K562 (cell line): ENCODE data around the gene SFTPB. TPM values are rescaled to one million over a fixed set of nuclear protein-coding genes. Genes with fewer than 3 reads are reported as not detected.

Experiments used
- ATAC-seq: fragments of 200-7000 bp; cut with Tn5 transposase; 3 replicates; pipeline ENCODE4 v1.9.1; 2020; ENCODE audit warnings: moderate library complexity
- BruUV-seq: library from RNA; stranded (reverse); fragments of 400-500 nt; replicated peaks from 2 replicates; lab custom pipeline; 2021; lab: Mats Ljungman, UMichigan
- CTCF ChIA-PET: fragments of 300-600 bp; formaldehyde crosslinking; extraction: SDS; loops from one replicate; lab custom pipeline; 2021; ENCODE audit warnings: low intra/inter-chr PET ratio; lab: Yijun Ruan, JAX
- POLR2A ChIA-PET: fragments of 300-600, 350-650 bp; sonication (Branson Sonifier 250); formaldehyde crosslinking; extraction: SDS; loops from one replicate; lab custom pipeline; 2021; ENCODE audit warnings: antibody characterized with exemption, inconsistent platforms; lab: Yijun Ruan, JAX
- DNase-seq, 4 experiments: peaks; one replicate each; pipeline versions ENCODE4 v3.0.0 to v3.0.0-alpha.2; 2011 to 2018; ENCODE audit warnings: low spot score in 3 of 4, mixed read lengths in 3 of 4; ENCODE audit errors: extremely low read depth in 1 of 4
- FAIRE-seq: peaks from 2 replicates; lab custom pipeline; 2011; peaks lifted over from hg19 to GRCh38; lab: Jason Lieb, UNC
- H2AFZ ChIP-seq: 2 replicates; pipeline ENCODE4 v1.6.0; 2011; ENCODE audit warnings: low read depth, low read length, control low read depth, inconsistent platforms
- H3K27ac ChIP-seq: fragments of 200-600 bp; 3 replicates; pipeline ENCODE4 v1.8.0; 2011; ENCODE audit warnings: low read depth, mild to moderate bottlenecking, control low read depth, inconsistent platforms, low read length, moderate library complexity, mixed read lengths; ENCODE audit errors: extremely low read depth
- H3K27me3 ChIP-seq, 2 experiments: fragments of 300-600 bp in 1 of 2; 2 replicates in 1 of 2; 3 replicates in 1 of 2; pipeline versions ENCODE4 v1.6.0 to v1.8.0; 2011; ENCODE audit warnings: inconsistent platforms in 2 of 2, low read length in 2 of 2, mild to moderate bottlenecking in 1 of 2, mixed read lengths in 1 of 2, moderate library complexity in 1 of 2; ENCODE audit not compliant: control insufficient read depth in 2 of 2, insufficient read depth in 2 of 2
- H3K36me3 ChIP-seq: fragments of 300-600 bp; 3 replicates; pipeline ENCODE4 v1.8.0; 2011; ENCODE audit warnings: mild to moderate bottlenecking, low read length, inconsistent platforms; ENCODE audit not compliant: control insufficient read depth, insufficient read depth
- H3K4me1 ChIP-seq, 2 experiments: fragments of 200-600 bp in 1 of 2; replicated peaks in 1 of 2; 2 replicates in 1 of 2; 3 replicates in 1 of 2; pipeline versions ENCODE4 v1.5.1 to v1.8.0; 2011; ENCODE audit warnings: inconsistent platforms in 2 of 2, low read length in 2 of 2, mild to moderate bottlenecking in 1 of 2, mixed read lengths in 1 of 2, moderate library complexity in 1 of 2; ENCODE audit not compliant: control insufficient read depth in 2 of 2, insufficient read depth in 2 of 2
- H3K4me2 ChIP-seq: 2 replicates; pipeline ENCODE4 v1.6.1; 2011; ENCODE audit warnings: low read length, control low read depth, inconsistent platforms, mixed read lengths; ENCODE audit not compliant: insufficient read depth
- H3K4me3 ChIP-seq: fragments of 200-600 bp; sonication (generic), shearing (Covaris generic); 2 replicates; pipeline ENCODE4 v1.5.1; 2016; ENCODE audit warnings: control low read depth, inconsistent platforms
- H3K79me2 ChIP-seq: fragments of 200-600 bp; 3 replicates; pipeline ENCODE4 v1.8.0; 2011; ENCODE audit warnings: low read length, inconsistent platforms; ENCODE audit not compliant: control insufficient read depth, insufficient read depth
- H3K9ac ChIP-seq, 2 experiments: 2 replicates each; pipeline versions ENCODE4 v1.6.0 to v1.6.1; 2011; ENCODE audit warnings: low read depth in 2 of 2, low read length in 2 of 2, control low read depth in 1 of 2, inconsistent platforms in 1 of 2, mild to moderate bottlenecking in 1 of 2, mixed read lengths in 1 of 2; ENCODE audit not compliant: insufficient read depth in 1 of 2
- H3K9me1 ChIP-seq: one replicate; pipeline ENCODE4 v1.6.0; 2011; ENCODE audit warnings: inconsistent platforms, mild to moderate bottlenecking, low read length, moderate library complexity; ENCODE audit not compliant: control insufficient read depth, insufficient read depth
- H3K9me3 ChIP-seq: replicated peaks from 2 replicates; pipeline ENCODE4 v1.5.1; 2011; ENCODE audit warnings: low read depth, low read length, inconsistent platforms; ENCODE audit not compliant: control insufficient read depth, insufficient read depth
- H4K20me1 ChIP-seq: replicated peaks from 2 replicates; pipeline ENCODE4 v1.6.1; 2011; ENCODE audit warnings: low read length, inconsistent platforms, mixed read lengths; ENCODE audit not compliant: control insufficient read depth, insufficient read depth
- DLX4 ChIP-seq: fragments of 250-450 bp; sonication (Bioruptor Pico); IDR thresholded peaks from 2 replicates; pipeline ENCODE4 v1.6.1; 2021; ENCODE audit warnings: mild to moderate bottlenecking
- MAFF ChIP-seq: IDR thresholded peaks from 2 replicates; pipeline ENCODE4 v1.6.1; 2012; ENCODE audit warnings: low read length, improper control_type of control experiment
- MBD1 ChIP-seq: fragments of 250-450 bp; sonication (Bioruptor Pico); IDR thresholded peaks from 2 replicates; pipeline ENCODE4 v1.8.0; 2022; ENCODE audit warnings: inconsistent platforms
- PYGO2 ChIP-seq: fragments of 450-650 bp; IDR thresholded peaks from 2 replicates; pipeline ENCODE4 v1.6.1; 2016; ENCODE audit warnings: mild to moderate bottlenecking, missing genetic modification characterization, moderate library complexity, missing compliant biosample characterization
- RBFOX2 ChIP-seq: fragments of 200-400 bp; formaldehyde crosslinking; IDR thresholded peaks from 2 replicates; pipeline ENCODE4 v1.6.1; 2017; ENCODE audit warnings: low read depth, mild to moderate bottlenecking, low read length, moderate library complexity
- RBM14 ChIP-seq: fragments of 200-400 bp; formaldehyde crosslinking; IDR thresholded peaks from 2 replicates; pipeline ENCODE4 v1.6.1; 2018; ENCODE audit warnings: low read depth, mild to moderate bottlenecking, low read length, moderate library complexity, borderline replicate concordance; ENCODE audit not compliant: insufficient read depth
- RHOXF2B ChIP-seq: fragments of 250-450 bp; sonication (Bioruptor Pico); conservative IDR thresholded peaks from 2 replicates; pipeline ENCODE4 v1.5.1; 2021
- ZBTB17 ChIP-seq: fragments of 450-650 bp; formaldehyde crosslinking; IDR thresholded peaks from 2 replicates; pipeline ENCODE4 v1.4.0; 2020; ENCODE audit warnings: mild to moderate bottlenecking
- ZNF586 ChIP-seq: fragments of 450-650 bp; formaldehyde crosslinking; conservative IDR thresholded peaks from 2 replicates; pipeline ENCODE4 v1.4.0; 2020; ENCODE audit warnings: mild to moderate bottlenecking, moderate library complexity
- WGBS: fragments of 100-300 bp; shearing (Covaris generic); methylation state at CpG from one replicate; pipeline ENCODE4 v1.1.6; 2016; ENCODE audit warnings: low coverage, mixed read lengths; ENCODE audit not compliant: insufficient coverage; ENCODE audit errors: missing lambda C conversion rate; 5-methylcytosine and 5-hydroxymethylcytosine counted together
- in situ Hi-C: fragments of 300-500 bp; cut with MboI; formaldehyde crosslinking; loops from 4 replicates; pipeline ENCODE4 v1.15.0; 2018; ENCODE audit warnings: inconsistent platforms, mixed read lengths
- intact Hi-C: fragments of 100-400 bp; cut with micrococcal nuclease; formaldehyde crosslinking; loops from 2 replicates; pipeline ENCODE4 v1.14.2; 2022
- polyA plus RNA-seq, 8 experiments: library from polyadenylated mRNA; depleted of rRNA in 4 of 8; stranded (reverse) in 5 of 8; unstranded in 3 of 8; fragments of >200 nt; fragmentation: Nextera tagmentation in 2 of 8; fragmentation: Illumina TruSeq in 1 of 8; extraction: Ambion mirVana in 2 of 8; extraction: Trizol in 1 of 8; gene quantifications; 2 replicates each; pipeline versions ENCODE4 v1.2.1 to v1.2.3, GENCODE V29; 2011 to 2014; ENCODE audit warnings: inconsistent platforms in 1 of 8, missing spikeins in 1 of 8
- total RNA-seq, 7 experiments: library from RNA; depleted of rRNA in 6 of 7; stranded (reverse); fragments of >200 nt in 6 of 7; fragmentation: Illumina TruSeq in 2 of 7; extraction: Trizol in 2 of 7; gene quantifications; 2 replicates each; pipeline versions ENCODE4 v1.2.1 to v1.2.3, GENCODE V29; 2011 to 2021; ENCODE audit warnings: low replicate concordance in 1 of 7
- TF ChIP-seq, protein P1 (sequence below): conservative IDR thresholded peaks from 2 replicates; pipeline ENCODE4 v1.6.1; 2011; ENCODE audit warnings: low read depth, mild to moderate bottlenecking, low read length; ENCODE audit not compliant: control insufficient read depth

The SFTPB gene
- total and polyA plus RNA-seq, 9 of the 15 experiments (the other 6 are each of a cell fraction or from before 2014, with no cell fraction given), result 0.03 to 7.0 TPM; not detected in 7

- TF ChIP-seq MBD1 (no peak), ZNF586 (CRISPR knock-in tag) (no peak)
Measured at GRCh38 chr2:85635636-85636035, 32.4 kb downstream of the SFTPB start (continued).

- H3K9ac ChIP-seq, result no peak overlapping the region
- POLR2A ChIA-PET, result interaction anchor here (0.6 to 1.2 kb wide), 4 partner anchors 9 to 30 kb away, joined by 3 read pairs; no protein-coding TSS in a partner anchor
- H3K4me1 ChIP-seq, result no peaks in the 10 kb centered on the region
- 77% methylated on average over 8 of the region's 8 CpGs for WGBS
- DNase-seq, result no peak
- H3K4me2 ChIP-seq, result no peak overlapping the region
- H3K79me2 ChIP-seq, result peaks cover 8% of the 10 kb centered on the region; the same call in 2 of the 3 replicates
- no peak for FAIRE-seq
- H3K4me3 ChIP-seq, result no peak overlapping the region
- intact Hi-C loops (no loop called here), in situ Hi-C loops (no loop called here)
- peaks cover 89% of the 10 kb centered on the region for H3K36me3 ChIP-seq
- CTCF ChIA-PET, result interaction anchor here (0.7 kb wide), 1 partner anchor 11 kb away, joined by 3 read pairs; no protein-coding TSS in a partner anchor
- no TSS peak for BruUV-seq
- H2AFZ ChIP-seq, result no peak overlapping the region
- H3K9me3 ChIP-seq, result no peaks in the 10 kb centered on the region
- H3K27me3 ChIP-seq, result no peaks in the 10 kb centered on the region
- no peak for ATAC-seq
- no peak overlapping the region for H3K27ac ChIP-seq
- H3K9me1 ChIP-seq, result no peaks in the 10 kb centered on the region
- no peak for TF ChIP-seq MAFF
- no peak for TF ChIP-seq RHOXF2B
- TF ChIP-seq DLX4 (CRISPR knock-in tag), result no peak
- TF ChIP-seq, protein P1, sequence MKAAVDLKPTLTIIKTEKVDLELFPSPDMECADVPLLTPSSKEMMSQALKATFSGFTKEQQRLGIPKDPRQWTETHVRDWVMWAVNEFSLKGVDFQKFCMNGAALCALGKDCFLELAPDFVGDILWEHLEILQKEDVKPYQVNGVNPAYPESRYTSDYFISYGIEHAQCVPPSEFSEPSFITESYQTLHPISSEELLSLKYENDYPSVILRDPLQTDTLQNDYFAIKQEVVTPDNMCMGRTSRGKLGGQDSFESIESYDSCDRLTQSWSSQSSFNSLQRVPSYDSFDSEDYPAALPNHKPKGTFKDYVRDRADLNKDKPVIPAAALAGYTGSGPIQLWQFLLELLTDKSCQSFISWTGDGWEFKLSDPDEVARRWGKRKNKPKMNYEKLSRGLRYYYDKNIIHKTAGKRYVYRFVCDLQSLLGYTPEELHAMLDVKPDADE, result no peak
- no peak for TF ChIP-seq RBM14
- TF ChIP-seq RBFOX2, result no peak
- TF ChIP-seq ZBTB17, result no peak
- TF ChIP-seq PYGO2 (tag), result no peak
- peaks cover 6% of the 10 kb centered on the region; the same call in 1 of the 2 replicates for H4K20me1 ChIP-seq
Measured at GRCh38 chr2:85635011-85635410, 33.0 kb downstream of the SFTPB start.
